ENCODE data around the gene TWF2.

The TWF2 gene

DNA sequence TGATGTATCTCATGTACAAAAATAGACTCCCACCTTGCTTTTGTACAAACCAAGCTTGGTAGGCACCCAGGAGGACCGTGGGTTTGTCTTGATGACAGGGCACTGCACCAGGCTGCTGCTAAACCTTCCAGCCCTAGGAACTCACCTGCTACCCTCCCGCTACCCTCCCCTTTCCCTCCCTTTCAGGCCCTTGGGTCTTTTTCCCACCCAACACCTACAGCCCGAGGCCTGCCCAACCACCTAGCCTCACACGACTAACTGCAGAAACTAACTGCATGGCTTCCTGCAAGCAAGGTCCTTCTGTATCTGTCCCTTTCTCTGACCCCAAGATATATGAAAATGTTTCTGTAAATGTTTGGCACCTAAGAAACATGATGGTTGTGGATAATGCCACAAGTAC is 17.7 kb upstream of the TWF2 start:
- no peak for DNase-seq

- no peak for DNase-seq
These were observed 17.2 kb upstream of the TWF2 start for GRCh38 chr3:52256159-52256558.

GRCh38 chr3:52254608-52255007 is 15.7 kb upstream of the TWF2 start:
- DNase-seq, result no peak

DNA sequence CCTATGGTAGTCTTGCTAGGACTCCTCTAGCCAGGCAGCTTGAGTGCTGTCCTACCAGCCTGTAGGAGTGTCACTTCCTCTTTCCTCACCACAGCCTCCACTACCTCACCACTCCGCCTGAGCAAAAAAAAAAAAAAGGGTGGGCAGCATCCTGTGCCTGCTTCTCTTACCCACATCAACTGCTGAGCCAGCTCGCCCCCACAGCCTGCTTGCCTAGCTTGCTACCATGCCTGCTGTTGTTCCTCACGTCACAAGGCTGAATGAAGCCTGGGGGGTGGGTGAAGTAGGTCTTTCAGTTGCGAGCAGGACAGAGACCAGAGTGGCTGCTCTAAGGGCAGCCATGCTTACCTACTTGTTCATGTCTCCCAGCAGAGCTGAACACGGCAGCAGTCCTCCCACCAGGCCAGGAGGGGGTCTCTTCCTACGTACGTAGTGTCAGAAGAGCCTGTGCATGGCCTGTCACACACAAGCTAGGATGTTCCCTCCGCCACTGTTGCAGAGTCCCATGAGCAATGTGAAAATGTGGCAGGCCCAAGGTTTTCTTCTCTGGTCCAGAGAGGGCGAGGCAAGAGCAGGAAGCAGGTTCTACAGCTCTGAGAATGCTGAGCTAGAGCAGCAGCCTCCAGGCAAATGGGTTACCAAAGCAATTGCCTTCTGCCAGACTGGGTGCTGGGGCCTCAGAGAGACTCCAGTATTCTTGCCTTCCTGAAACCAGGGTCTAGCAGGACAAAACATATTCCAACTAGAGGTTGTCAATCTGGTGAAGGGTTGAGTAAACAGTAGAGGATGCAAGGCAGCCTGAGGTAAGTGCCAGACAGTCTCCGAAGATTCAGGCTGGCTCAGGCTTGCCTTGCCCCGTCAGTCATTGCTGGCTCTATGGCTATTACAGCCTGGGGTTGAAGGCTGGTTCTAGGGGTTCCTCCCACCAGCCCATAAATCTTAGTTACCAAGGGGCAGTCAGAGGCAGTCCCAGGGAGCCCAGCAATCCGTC is 14.7 kb upstream of the TWF2 start:
- DNase-seq, result no peak

DNA sequence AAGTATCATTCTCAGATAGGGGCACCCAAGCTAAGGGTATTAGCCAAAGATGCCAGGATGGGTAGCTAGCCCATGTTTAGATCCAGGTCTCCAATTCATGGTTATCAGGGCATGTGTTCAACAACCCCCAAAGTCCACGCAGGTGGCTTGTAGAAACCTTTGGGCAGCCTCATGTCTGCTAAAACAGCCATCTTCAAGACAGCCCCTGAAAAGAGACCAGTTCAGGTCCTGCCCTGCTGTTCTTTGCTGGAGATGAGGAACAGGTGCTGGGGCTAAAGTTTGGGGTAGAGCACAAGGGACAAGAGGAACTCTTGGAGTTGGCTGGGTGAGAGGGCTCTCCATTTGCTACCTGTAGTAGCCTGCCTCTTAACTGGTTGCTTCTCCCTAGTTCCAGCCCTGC is 11.2 kb upstream of the TWF2 start:
- DNase-seq, result no peak

- DNase-seq, result no peak
These were observed 10.7 kb upstream of the TWF2 start for GRCh38 chr3:52249683-52250082.

- no peak for DNase-seq
These were observed 10.0 kb upstream of the TWF2 start for GRCh38 chr3:52248816-52249547.

- DNase-seq, result no peak
These were observed 9.2 kb upstream of the TWF2 start for GRCh38 chr3:52248165-52248541.

DNA sequence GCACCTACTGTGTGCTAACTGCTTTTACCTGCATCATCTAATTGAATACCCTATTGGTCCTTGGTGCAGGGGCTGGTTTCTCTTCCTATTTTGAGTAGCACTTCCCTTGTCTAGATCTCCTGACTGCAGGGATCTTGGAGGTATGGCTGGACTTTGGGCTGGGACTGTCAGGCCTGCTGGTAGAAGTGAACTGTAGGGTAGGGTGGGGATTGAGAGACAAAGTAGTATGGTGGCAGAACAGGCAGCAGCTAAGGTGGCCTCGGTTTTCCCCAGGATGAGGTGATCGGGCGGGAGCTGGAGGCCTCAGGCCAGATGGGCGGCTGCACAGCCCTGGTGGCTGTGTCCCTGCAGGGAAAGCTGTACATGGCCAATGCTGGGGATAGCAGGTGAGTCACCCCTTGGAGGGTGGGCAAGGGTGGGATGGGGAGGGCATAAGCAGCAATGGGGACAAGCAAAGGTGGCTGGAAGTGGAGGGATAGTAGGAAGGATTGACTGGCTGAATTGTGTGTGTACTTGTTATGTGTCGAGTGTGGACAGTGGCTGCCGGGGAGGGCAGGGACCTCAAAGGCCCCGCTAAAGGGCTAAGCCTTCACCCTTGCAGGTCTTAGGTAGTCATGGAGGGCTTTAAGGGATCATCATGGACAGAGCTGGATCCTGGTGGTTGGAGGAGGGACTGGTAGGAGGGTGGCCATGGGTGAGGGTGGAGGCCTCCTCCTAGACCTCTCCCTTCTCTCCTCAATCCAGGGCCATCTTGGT is 8.6 kb upstream of the TWF2 start:
- DNase-seq, result no peak

DNA sequence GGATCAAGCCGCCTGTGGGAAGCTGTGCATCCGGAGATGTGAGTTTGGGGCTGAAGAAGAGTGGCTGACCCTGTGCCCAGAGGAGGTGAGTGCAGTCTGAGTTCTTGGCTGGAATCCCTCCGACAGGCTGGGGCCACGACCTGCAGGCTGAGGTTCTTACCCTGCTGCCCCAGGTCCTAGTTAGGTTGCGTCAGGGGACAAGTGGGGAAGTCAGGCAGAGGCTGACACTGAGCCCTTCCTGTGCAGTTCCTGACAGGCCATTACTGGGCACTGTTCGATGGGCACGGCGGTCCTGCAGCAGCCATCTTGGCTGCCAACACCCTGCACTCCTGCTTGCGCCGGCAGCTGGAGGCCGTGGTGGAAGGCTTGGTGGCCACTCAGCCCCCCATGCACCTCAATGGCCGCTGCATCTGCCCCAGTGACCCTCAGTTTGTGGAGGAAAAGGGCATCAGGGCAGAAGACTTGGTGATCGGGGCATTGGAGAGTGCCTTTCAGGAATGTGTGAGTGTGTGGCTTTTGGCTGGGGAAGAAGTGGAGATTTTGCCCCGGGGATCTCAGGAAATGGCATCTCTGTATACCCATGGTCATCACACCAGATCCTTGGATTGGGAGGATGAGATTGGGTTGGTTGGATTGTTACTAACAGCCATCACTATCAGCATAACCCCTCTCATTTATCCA is 7.9 kb upstream of the TWF2 start:
- DNase-seq, result no peak

DNA sequence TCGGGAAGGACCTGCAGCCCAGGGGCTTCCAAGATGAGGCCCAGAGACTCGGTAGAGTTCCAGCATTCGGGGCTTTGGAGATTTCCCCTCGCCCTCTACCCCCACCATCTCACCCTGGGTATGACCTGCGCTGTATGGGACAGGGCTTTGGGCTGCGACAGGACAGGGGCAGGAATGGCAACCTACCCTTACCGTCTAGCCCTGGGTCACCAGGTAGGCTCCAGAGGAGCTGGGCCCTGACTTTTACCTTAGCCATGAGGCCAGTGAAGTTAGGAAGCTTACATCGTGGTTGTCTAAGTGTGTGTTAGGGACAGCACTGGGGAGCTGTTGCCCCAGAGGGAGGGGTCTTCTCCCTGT is 7.3 kb upstream of the TWF2 start:
- no peak for DNase-seq

DNA sequence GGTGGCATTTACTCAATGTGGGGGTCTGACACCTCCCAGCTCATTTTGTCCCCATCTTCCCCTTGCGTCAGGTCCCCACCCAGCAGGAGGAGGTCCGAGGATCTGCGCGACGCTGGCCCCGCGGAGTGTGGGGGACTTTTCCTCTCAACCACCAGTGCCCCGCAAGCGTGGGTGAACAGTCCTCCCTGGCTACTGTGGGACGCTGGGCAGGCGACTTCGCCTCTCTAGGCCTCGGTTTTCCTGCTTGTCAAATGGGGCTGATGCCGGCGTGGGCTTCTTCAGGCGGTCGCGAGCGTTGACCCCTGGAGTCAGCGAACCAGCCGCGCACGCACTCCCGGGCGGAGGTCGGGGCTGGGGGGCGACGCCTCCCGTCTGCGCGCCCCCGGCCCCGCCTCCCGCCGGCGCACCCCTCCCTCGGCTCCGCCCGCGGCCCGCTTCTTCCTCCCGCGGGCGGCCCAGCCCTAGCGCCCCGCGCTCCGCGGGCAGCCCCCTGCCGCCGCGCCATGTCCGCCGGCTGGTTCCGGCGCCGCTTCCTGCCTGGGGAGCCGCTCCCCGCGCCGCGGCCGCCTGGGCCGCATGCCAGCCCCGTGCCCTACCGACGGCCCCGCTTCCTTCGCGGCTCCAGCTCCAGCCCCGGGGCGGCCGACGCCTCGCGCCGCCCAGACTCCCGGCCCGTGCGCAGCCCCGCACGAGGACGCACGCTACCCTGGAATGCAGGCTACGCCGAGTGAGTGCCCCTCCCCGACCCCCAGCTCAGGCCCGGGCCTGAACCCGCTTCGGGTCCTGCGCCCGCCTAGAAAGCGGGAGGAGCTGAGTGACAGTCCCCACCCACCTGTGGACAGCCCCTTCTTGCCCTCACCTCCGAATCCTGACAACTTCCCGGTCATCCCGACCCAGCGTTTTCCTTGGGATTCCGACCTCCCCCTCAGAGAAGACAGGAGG is 6.6 kb upstream of the TWF2 start, which contains the start of gene PPM1M:
Gene PPM1M, plus strand, starts transcription at position 438 of the 942 bp plus-strand sequence. Its CDS starts 66 bp downstream, at position 504.
- DNase-seq, result peak; percentile 22

DNA sequence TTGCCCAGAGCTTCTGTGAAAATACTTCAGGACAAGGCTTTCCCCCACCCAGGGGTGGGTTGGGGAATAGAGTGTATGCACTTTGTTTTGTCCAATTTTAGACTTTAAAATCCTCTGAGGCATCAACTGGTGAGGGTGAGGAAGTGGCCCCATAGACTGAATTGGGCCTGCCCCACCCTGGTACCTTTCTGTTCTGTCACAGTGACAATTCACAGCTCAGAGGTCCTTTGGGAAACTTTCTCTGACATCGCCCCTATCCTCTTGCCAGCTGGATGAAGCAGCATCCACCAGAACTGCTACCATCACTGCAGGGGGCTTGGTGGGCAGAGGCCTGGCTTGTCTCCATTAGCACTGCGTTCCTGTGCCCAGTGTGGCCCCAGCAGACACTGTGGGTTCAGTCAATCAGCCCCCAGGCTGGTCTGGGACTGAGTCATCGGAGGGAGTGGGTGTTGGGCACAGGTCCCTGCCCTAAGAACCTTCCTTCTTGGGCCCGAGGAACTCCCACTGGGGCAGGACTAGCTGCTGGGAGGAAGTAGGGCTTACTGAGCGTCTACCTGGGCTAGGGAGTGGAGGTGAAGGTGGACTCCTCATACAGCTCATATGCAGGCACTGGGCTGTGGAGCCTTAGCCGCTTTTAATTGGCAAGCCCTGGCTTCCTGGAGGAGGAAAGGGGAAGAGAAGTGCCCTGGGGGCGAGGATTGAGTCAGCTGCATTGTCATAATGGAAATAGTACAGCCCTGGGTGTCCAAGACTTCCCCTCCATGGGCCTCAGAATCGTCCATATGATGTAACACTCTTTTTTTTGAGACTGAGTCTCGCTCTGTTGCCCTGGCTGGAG is 5.1 kb upstream of the TWF2 start:
- no peak for DNase-seq

- DNase-seq, result no peak
These were observed 3.1 kb upstream of the TWF2 start for GRCh38 chr3:52242039-52242438.

GRCh38 chr3:52240886-52241370 is 2.0 kb upstream of the TWF2 start:
- peak; percentile 51 for DNase-seq

DNA sequence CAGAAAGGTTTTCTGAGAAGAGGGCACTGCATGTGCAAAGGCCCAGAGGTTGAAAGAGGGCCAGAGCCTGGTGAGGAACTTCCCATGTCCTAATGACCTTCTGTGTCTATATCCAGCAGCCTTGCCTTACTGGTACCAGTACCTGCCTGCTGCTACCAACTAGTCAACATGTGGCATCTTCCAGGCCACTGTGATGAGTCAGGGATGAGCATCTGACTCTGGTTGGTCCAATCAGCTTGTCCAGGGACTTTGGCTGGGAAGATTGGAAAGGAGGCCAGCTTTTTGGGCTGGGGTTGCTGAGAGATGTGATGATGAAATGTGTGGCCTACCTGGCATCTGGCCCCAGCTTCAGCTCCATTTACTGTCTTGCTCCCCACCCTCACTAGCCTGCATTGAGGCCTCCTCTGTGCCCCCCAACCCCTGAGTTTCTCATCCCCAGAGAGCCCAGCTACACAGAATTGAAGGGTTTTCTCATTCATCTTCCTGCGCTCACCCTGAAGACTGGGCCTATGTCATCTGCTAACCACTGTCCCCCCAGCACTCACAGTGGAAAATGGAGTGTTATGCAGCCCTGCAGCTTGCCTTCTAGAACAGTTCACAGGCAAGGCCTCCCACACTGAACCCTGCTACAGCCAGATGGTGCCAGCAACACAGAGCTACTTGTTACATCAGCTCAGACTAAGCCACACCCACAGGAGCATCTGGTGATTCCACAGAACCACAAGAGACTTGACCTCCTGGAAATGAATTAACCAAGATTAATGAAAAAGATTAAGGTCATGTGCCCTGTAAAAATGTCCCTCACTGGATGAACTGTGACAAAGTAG is 1.3 kb upstream of the TWF2 start:
- peak; percentile 72 for DNase-seq

- DNase-seq, result no peak
These were observed 681 bp downstream of the TWF2 start for GRCh38 chr3:52238193-52238760.

GRCh38 chr3:52237657-52238172 is 1.2 kb downstream of the TWF2 start:
- DNase-seq, result no peak
